Omental fat pad (tissue), 4 donors: ENCODE data around the gene PRDM5. TPM values are rescaled to one million over a fixed set of nuclear protein-coding genes. Genes with fewer than 3 reads are reported as not detected.

Source experiments
- ATAC-seq: fragments of 150-250 bp; one replicate; pipeline ENCODE4 v1.9.1; 2016; ENCODE audit warnings: mild to moderate bottlenecking, moderate library complexity; ENCODE audit not compliant: low FRiP score
- DNase-seq: peaks from one replicate; pipeline ENCODE4 v3.0.0-alpha.2; 2019; ENCODE audit warnings: low spot score
- total RNA-seq, 4 donors: library from RNA; depleted of rRNA; stranded (reverse); fragments of >200 nt; gene quantifications; one replicate each; pipeline ENCODE4 v1.1.0, GENCODE V29; 2016
- TF ChIP-seq, protein P1 (sequence below), 3 donors: fragments of 450-650 bp; IDR thresholded peaks; one replicate each; pipeline ENCODE4 v1.5.1; 2016 to 2017; ENCODE audit warnings: antibody characterized with exemption in 3 of 3, mild to moderate bottlenecking in 3 of 3, moderate library complexity in 2 of 3

The PRDM5 gene
- total RNA-seq: 10 to 100 TPM in 2 of 4 donors, 1 to 10 TPM in 2; 6.0 to 18.8 (median 12.0) TPM

GRCh38 chr4:120922381-120923206 is at the start of gene PRDM5:
TSS of gene PRDM5 (minus strand) at chr4:120922726. CDS start at chr4:120922608, 118 bp downstream.
- TF ChIP-seq, protein P1, sequence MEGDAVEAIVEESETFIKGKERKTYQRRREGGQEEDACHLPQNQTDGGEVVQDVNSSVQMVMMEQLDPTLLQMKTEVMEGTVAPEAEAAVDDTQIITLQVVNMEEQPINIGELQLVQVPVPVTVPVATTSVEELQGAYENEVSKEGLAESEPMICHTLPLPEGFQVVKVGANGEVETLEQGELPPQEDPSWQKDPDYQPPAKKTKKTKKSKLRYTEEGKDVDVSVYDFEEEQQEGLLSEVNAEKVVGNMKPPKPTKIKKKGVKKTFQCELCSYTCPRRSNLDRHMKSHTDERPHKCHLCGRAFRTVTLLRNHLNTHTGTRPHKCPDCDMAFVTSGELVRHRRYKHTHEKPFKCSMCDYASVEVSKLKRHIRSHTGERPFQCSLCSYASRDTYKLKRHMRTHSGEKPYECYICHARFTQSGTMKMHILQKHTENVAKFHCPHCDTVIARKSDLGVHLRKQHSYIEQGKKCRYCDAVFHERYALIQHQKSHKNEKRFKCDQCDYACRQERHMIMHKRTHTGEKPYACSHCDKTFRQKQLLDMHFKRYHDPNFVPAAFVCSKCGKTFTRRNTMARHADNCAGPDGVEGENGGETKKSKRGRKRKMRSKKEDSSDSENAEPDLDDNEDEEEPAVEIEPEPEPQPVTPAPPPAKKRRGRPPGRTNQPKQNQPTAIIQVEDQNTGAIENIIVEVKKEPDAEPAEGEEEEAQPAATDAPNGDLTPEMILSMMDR (IDR thresholded peaks at IDR 0.05): no peak
- peak; percentile 90 for ATAC-seq
- no peak for DNase-seq

DNA sequence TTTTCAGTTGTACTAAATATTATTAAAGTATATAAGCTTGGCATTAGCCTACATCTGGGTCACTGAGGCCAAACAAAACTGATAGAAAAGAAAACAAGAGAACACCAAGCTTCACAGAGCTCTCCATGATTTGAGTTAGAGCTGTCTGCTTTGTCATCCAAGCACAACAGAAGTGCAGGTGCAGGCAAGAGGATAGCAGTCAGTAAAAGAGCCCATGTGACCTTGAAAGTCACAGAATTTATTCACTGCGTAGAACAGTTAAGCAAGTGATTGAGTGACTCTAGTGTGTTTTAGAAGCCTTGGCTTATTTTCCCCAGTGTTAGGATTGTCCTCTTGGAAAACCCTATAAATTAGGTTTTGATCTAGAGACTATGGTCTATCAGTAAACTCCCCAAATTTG is 49.4 kb upstream of the PRDM5 start:
- ATAC-seq: no peak
- DNase-seq: no peak
- TF ChIP-seq, protein P1 (IDR thresholded peaks at IDR 0.05): no peak

DNA sequence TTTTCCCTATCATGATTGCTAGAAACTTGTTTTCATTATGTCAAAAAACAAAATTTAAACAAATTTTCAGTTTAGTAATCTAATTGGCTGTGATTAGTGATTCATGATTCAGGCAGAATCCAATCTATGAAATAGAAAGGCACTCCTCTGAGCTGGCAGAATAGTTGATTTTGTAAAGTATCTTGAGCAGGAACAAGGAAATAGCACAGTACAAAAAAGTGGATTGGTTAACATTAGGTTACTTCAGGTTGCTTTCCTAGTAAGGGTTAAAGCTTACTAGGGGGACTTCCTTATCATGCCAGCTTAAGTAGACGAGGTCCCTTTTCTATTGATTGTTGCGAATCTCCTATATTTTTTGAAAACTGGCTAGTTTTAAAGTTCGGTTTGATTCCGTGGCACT is 43.4 kb upstream of the PRDM5 start:
- ATAC-seq: no peak
- no peak for DNase-seq
- TF ChIP-seq, protein P1 (IDR thresholded peaks at IDR 0.05): no peak

- TF ChIP-seq, protein P1 (IDR thresholded peaks at IDR 0.05): no peak
- DNase-seq (no peak), ATAC-seq (no peak)
These were observed 42.1 kb upstream of the PRDM5 start for GRCh38 chr4:120964596-120964995.

DNA sequence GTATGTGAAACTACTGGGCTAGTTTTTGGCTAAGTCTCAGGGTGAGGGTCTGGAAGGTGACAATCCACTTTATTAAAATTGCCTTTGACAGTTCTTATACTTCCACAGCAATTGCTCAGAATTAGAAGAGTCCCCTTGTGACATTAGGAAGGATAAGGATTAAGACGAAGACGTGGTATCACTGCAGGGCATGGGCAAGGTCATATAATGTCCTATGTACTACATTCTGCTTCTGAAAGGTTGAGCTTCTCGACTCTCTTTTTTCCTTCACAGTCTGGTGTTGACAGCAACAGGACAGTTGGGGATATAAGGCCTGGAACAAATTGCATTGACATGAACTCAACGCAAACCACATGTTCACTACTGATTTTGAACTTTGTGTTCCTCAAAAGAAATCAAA is 40.9 kb upstream of the PRDM5 start:
- TF ChIP-seq, protein P1 (IDR thresholded peaks at IDR 0.05): no peak
- no peak for ATAC-seq
- no peak for DNase-seq

DNA sequence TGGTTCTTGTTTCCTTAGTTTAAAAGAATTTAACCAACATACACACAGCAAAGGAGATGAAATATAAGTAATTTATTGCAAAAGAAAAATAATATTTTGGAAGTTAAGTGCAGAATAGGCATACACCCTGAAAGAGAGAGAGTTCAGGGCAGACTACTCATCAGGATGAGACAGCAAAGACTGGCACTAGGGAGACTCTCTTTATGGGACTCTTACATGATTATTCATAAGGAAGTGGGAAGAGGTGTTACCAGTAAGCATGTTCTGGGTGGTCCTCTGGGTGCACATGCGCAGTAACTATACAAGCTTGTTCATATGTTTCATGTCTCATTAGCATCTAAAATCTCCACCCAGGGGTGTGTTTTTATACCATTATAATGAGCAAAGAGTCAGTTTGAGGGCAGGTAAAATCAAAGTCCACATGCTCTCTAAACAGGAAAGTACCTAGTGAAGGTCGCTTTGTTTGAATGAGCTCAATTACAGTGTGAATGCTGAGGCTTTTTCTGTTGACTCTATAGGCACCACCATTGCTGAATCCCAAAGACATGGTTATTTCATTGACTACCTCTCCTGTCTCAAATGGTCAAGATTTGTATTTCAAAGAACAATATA is 38.2 kb upstream of the PRDM5 start:
- TF ChIP-seq, protein P1 (IDR thresholded peaks at IDR 0.05): no peak
- no peak for ATAC-seq
- no peak for DNase-seq
